Measurements from ENCODE around the gene CNTNAP2. TPM values are rescaled to one million over a fixed set of nuclear protein-coding genes. Genes with fewer than 3 reads are reported as not detected.

Gene CNTNAP2
- total RNA-seq, 2 experiments from 2014 or later, result 0.14 TPM; not detected in 1

DNA sequence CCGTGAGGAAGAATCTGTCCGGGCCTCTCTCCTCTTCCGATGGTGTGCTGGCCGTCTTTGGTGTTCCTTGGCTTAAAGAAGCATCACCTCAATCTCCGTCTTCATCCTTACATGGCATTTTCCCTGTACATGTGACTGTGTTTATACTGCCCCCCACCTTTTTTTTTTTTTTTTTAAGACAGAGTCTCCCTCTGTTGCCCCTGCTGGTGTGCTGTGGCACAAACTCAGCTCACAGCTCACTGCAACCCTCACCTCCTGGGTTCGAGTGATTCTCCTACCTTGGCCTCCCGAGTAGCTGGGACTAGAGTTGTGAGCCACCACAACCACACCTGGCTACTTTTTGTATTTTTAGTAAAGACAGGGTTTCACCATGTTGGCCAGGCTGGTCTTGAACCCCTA, 2352.1 kb downstream of the CNTNAP2 start:
- Mint-ChIP-seq H3K9me3 (no peaks in the 10 kb centered on the region), H3K27me3 (ENCODE audit: low read depth) (no peaks in the 10 kb centered on the region), H3K4me3 (no peak overlapping the region), H3K27ac (no peak overlapping the region), H3K4me1 (ENCODE audit: low read depth) (no peaks in the 10 kb centered on the region), H3K36me3 (ENCODE audit: low read depth) (no peaks in the 10 kb centered on the region)
- CTCF ChIA-PET, result interaction anchor here (0.6 kb wide), 1 partner anchor 21 kb away, joined by 3 read pairs; no protein-coding TSS in a partner anchor
- no peak for DNase-seq
- intact Hi-C loops (cut with micrococcal nuclease), result no loop called here

Small RNAs within 50 kb of the gene (microRNA-seq; reads per million reads assigned to microRNA genes)
- not detected for gene MIR548F4 (ENCODE audit: borderline microRNAs expressed, borderline replicate concordance)
